Measurements from ENCODE around the gene IFT88. TPM values are rescaled to one million over a fixed set of nuclear protein-coding genes. Genes with fewer than 3 reads are reported as not detected.

The IFT88 gene
- total RNA-seq, 1 experiment from 2014 or later: 10.8 TPM

DNA sequence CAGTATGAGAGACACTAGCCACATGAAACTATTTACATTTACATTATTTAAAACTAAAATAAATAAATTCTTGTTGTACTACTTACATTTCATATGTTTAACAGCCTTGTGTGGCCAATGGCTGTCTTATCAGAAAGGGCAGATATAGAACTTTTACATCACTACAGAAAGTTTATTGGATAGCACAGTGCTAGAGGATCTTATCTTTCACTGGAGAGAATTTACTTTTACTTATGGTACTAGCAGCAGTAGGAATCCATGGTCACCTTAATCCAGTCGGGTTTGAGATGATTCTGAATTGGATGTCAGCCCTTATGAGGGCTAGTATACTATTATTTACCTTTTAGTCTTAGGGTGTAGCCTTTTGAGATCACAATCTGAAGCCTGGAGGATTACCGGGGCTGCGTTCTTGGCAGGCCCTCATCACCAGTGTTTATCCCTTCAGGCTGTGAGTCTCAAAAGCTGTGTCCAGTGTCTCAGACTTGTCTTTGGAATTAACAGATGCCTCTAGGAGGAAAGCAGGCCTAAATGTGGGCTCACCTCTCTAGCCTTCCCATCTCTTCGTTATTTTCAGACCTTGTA is 21.7 kb downstream of the IFT88 start:
- Histone ChIP-seq H3K36me3 (ENCODE audit: insufficient read depth, low read length) (peaks cover 13% of the 10 kb centered on the region), H3K9ac (ENCODE audit: low read length) (no peak overlapping the region), H2AFZ (ENCODE audit: low read length) (no peak overlapping the region), H3K27ac (ENCODE audit: low read length) (no peak overlapping the region), H3K9me3 (ENCODE audit: low read length) (no peaks in the 10 kb centered on the region), H3K4me2 (ENCODE audit: low read depth, low read length, poor library complexity, severe bottlenecking) (no peak overlapping the region), H3K79me2 (ENCODE audit: low read length) (no peaks in the 10 kb centered on the region), H4K20me1 (ENCODE audit: insufficient read depth, low read depth, low read length) (no peaks in the 10 kb centered on the region), H3K27me3 (ENCODE audit: low read length) (no peaks in the 10 kb centered on the region), H3K9me2 (replicated peaks; ENCODE audit: insufficient read depth, low read length) (no peaks in the 10 kb centered on the region), H3K4me3 (ENCODE audit: low read length) (no peak overlapping the region), H3K4me1 (ENCODE audit: low read length) (no peaks in the 10 kb centered on the region)
- no peak for DNase-seq

DNA sequence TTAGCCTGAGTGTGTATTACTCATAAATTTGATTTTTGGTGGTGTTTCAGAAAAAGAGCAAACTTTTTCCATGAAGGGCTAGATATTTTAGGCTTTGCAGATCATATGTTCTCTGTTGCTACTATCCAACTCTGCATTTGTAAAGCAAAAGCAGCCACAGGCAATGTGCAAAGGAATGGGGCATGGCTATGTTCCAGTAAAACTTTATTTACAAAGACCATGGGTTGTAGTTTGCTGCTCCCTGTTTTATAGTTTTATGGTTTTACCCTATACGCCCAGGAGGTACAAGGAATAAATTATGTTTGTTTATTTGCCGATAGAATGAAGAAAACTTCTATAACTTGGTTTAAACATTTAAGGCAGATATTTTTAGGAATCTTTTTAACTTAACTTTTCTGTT is 23.6 kb downstream of the IFT88 start:
- DNase-seq: no peak
- Histone ChIP-seq H4K20me1 (ENCODE audit: insufficient read depth, low read depth, low read length) (no peaks in the 10 kb centered on the region), H3K9me2 (replicated peaks; ENCODE audit: insufficient read depth, low read length) (no peaks in the 10 kb centered on the region), H3K4me1 (ENCODE audit: low read length) (no peaks in the 10 kb centered on the region), H3K4me3 (ENCODE audit: low read length) (no peak overlapping the region), H3K27me3 (ENCODE audit: low read length) (no peaks in the 10 kb centered on the region), H3K4me2 (ENCODE audit: low read depth, low read length, poor library complexity, severe bottlenecking) (no peak overlapping the region), H3K36me3 (ENCODE audit: insufficient read depth, low read length) (no peaks in the 10 kb centered on the region), H3K27ac (ENCODE audit: low read length) (no peak overlapping the region), H3K79me2 (ENCODE audit: low read length) (no peaks in the 10 kb centered on the region), H3K9me3 (ENCODE audit: low read length) (no peaks in the 10 kb centered on the region), H2AFZ (ENCODE audit: low read length) (no peak overlapping the region), H3K9ac (ENCODE audit: low read length) (no peak overlapping the region)

DNA sequence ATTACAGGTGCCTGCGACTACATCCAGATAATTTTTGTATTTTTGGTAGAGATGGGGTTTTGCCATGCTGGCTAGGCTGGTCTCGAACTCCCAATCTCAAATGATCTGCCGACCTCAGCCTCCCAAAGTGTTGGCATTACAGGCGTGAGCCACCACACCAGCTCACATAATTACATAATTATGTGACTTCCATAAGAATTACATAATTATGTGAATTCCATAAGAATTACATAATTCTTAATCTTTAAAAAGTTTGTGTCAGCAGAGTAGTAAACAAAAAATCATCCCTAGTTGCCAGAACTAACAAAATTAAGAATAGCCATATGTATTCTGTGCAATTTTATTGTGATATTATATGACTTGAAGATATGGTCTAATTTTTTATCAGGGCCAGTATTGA is 25.6 kb downstream of the IFT88 start:
- no peaks in the 10 kb centered on the region for H3K27me3 ChIP-seq (ENCODE audit: low read length)

DNA sequence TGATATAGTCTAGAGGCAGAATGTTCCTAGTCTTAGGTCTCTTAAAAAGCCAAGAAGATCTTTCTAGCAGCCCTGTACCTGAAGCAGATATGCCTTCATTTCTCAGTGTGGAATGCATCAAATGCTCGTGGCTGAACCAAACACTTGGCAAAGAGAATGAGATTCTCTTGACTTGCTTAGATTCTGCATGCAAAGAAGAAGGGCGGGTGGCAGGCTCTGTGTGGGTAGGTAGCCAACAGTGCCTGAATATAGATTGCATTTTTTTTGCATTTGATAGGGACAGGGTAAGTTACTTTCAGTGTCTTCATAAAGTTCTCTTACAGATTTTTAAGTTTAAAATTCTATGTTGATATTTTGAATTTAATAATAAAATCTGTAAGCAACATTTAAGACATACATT is 27.3 kb downstream of the IFT88 start:
- no peak for DNase-seq
- Histone ChIP-seq H3K4me2 (ENCODE audit: low read depth, low read length, poor library complexity, severe bottlenecking) (no peak overlapping the region), H2AFZ (ENCODE audit: low read length) (no peak overlapping the region), H3K9ac (ENCODE audit: low read length) (no peak overlapping the region), H3K27me3 (ENCODE audit: low read length) (no peaks in the 10 kb centered on the region), H3K4me1 (ENCODE audit: low read length) (no peaks in the 10 kb centered on the region), H3K36me3 (ENCODE audit: insufficient read depth, low read length) (no peaks in the 10 kb centered on the region), H3K79me2 (ENCODE audit: low read length) (no peaks in the 10 kb centered on the region), H4K20me1 (ENCODE audit: insufficient read depth, low read depth, low read length) (no peaks in the 10 kb centered on the region), H3K9me2 (replicated peaks; ENCODE audit: insufficient read depth, low read length) (no peaks in the 10 kb centered on the region), H3K9me3 (ENCODE audit: low read length) (no peaks in the 10 kb centered on the region), H3K4me3 (ENCODE audit: low read length) (no peak overlapping the region), H3K27ac (ENCODE audit: low read length) (no peak overlapping the region)

More for the DNA sequence above, 25.6 kb downstream of the IFT88 start:
- Histone ChIP-seq H3K9me2 (replicated peaks; ENCODE audit: insufficient read depth, low read length) (no peaks in the 10 kb centered on the region), H3K79me2 (ENCODE audit: low read length) (no peaks in the 10 kb centered on the region), H3K4me3 (ENCODE audit: low read length) (no peak overlapping the region), H3K9me3 (ENCODE audit: low read length) (no peaks in the 10 kb centered on the region), H4K20me1 (ENCODE audit: insufficient read depth, low read depth, low read length) (no peaks in the 10 kb centered on the region), H3K36me3 (ENCODE audit: insufficient read depth, low read length) (no peaks in the 10 kb centered on the region), H2AFZ (ENCODE audit: low read length) (no peak overlapping the region), H3K27ac (ENCODE audit: low read length) (no peak overlapping the region), H3K9ac (ENCODE audit: low read length) (no peak overlapping the region), H3K4me2 (ENCODE audit: low read depth, low read length, poor library complexity, severe bottlenecking) (no peak overlapping the region), H3K4me1 (ENCODE audit: low read length) (no peaks in the 10 kb centered on the region)
- DNase-seq: no peak

GRCh38 chr13:20607015-20607414 is 40.1 kb downstream of the IFT88 start:
- Histone ChIP-seq H3K9me2 (replicated peaks; ENCODE audit: insufficient read depth, low read length) (no peaks in the 10 kb centered on the region), H3K9me3 (ENCODE audit: low read length) (no peaks in the 10 kb centered on the region), H3K9ac (ENCODE audit: low read length) (no peak overlapping the region), H3K4me2 (ENCODE audit: low read depth, low read length, poor library complexity, severe bottlenecking) (no peak overlapping the region), H3K27me3 (ENCODE audit: low read length) (no peaks in the 10 kb centered on the region), H2AFZ (ENCODE audit: low read length) (no peak overlapping the region), H3K36me3 (ENCODE audit: insufficient read depth, low read length) (0 out of 2 replicates have a peak, but pooled peaks cover 4% of the 10 kb centered on the region), H3K4me1 (ENCODE audit: low read length) (no peaks in the 10 kb centered on the region), H3K4me3 (ENCODE audit: low read length) (no peak overlapping the region), H4K20me1 (ENCODE audit: insufficient read depth, low read depth, low read length) (no peaks in the 10 kb centered on the region), H3K27ac (ENCODE audit: low read length) (no peak overlapping the region), H3K79me2 (ENCODE audit: low read length) (no peaks in the 10 kb centered on the region)
- no peak for DNase-seq

DNA sequence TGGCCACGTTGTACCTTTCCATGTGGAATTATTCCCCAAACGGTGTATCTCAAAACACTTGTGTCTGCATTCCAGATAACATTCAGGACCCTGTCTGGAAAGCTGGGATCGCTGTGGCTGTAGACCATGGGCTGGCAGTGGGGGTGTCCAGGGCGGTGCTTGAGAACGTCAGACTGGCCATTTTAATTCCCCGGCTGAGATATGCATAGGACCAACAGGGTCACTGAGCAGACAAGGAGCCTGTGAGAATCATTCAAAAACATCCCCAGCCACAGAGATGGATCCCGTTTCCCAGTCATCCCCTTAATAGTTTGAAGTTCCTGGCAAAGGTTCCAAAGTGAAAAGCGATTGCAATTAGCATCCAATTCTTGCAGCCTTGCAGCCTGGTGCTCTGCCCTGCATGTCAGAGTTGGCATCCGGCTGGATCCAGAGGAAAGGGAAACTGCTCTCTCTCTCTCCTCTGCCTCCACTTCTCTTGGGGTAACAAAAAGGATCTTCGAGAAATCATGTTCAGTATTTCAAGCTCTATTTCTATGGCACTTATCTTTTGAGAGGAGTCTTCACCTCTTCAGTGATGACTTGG is 41.6 kb downstream of the IFT88 start:
- H2AFZ ChIP-seq (ENCODE audit: low read length): no peak overlapping the region

DNA sequence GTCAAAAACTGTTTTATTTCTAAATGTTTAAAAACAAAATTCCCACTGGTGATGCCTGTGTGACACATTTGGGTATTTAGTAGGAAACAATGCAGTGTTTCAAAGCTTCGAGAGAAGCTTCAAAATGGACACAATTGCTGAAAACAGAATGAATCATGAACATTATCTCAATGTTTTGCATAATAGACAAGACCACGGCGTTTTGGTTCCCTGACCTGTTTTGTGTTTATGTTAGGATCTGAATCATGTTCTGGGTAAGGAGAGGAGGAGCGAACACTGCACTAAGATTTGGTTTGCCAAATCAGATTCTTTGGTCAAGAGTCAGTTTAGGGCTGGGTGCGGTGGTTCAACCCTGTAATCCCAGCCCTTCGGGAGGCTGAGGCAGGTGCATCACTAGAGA is 42.2 kb downstream of the IFT88 start:
- Histone ChIP-seq H3K4me3 (ENCODE audit: low read length) (no peak overlapping the region), H3K9me2 (replicated peaks; ENCODE audit: insufficient read depth, low read length) (no peaks in the 10 kb centered on the region), H3K4me1 (ENCODE audit: low read length) (no peaks in the 10 kb centered on the region), H3K9me3 (ENCODE audit: low read length) (no peaks in the 10 kb centered on the region), H2AFZ (ENCODE audit: low read length) (no peak overlapping the region), H3K36me3 (ENCODE audit: insufficient read depth, low read length) (0 out of 2 replicates have a peak, but pooled peaks cover 4% of the 10 kb centered on the region), H3K27ac (ENCODE audit: low read length) (no peak overlapping the region), H4K20me1 (ENCODE audit: insufficient read depth, low read depth, low read length) (no peaks in the 10 kb centered on the region), H3K79me2 (ENCODE audit: low read length) (no peaks in the 10 kb centered on the region), H3K9ac (ENCODE audit: low read length) (no peak overlapping the region), H3K4me2 (ENCODE audit: low read depth, low read length, poor library complexity, severe bottlenecking) (no peak overlapping the region), H3K27me3 (ENCODE audit: low read length) (no peaks in the 10 kb centered on the region)
- DNase-seq: no peak

More for the DNA sequence above, 41.6 kb downstream of the IFT88 start:
- H3K27me3 ChIP-seq (ENCODE audit: low read length): no peaks in the 10 kb centered on the region
- DNase-seq: no peak
- H3K4me2 ChIP-seq (ENCODE audit: low read depth, low read length, poor library complexity, severe bottlenecking): no peak overlapping the region
- no peaks in the 10 kb centered on the region for H3K9me2 ChIP-seq (replicated peaks; ENCODE audit: insufficient read depth, low read length)
- H4K20me1 ChIP-seq (ENCODE audit: insufficient read depth, low read depth, low read length): no peaks in the 10 kb centered on the region
- no peaks in the 10 kb centered on the region for H3K4me1 ChIP-seq (ENCODE audit: low read length)
- H3K36me3 ChIP-seq (ENCODE audit: insufficient read depth, low read length): 0 out of 2 replicates have a peak, but pooled peaks cover 4% of the 10 kb centered on the region
- H3K79me2 ChIP-seq (ENCODE audit: low read length): no peaks in the 10 kb centered on the region
- no peak overlapping the region for H3K27ac ChIP-seq (ENCODE audit: low read length)
- H3K9me3 ChIP-seq (ENCODE audit: low read length): no peaks in the 10 kb centered on the region
- H3K4me3 ChIP-seq (ENCODE audit: low read length): no peak overlapping the region
- H3K9ac ChIP-seq (ENCODE audit: low read length): no peak overlapping the region

- 0 out of 2 replicates have a peak, but pooled peaks cover 4% of the 10 kb centered on the region for H3K36me3 ChIP-seq (ENCODE audit: insufficient read depth, low read length)
- no peak overlapping the region for H3K9ac ChIP-seq (ENCODE audit: low read length)
- H3K27ac ChIP-seq (ENCODE audit: low read length): no peak overlapping the region
- no peak overlapping the region for H2AFZ ChIP-seq (ENCODE audit: low read length)
- no peak overlapping the region for H3K4me2 ChIP-seq (ENCODE audit: low read depth, low read length, poor library complexity, severe bottlenecking)
- no peak for DNase-seq
- no peak overlapping the region for H3K4me3 ChIP-seq (ENCODE audit: low read length)
- H3K9me2 ChIP-seq (replicated peaks; ENCODE audit: insufficient read depth, low read length): no peaks in the 10 kb centered on the region
- H3K9me3 ChIP-seq (ENCODE audit: low read length): no peaks in the 10 kb centered on the region
- no peaks in the 10 kb centered on the region for H3K79me2 ChIP-seq (ENCODE audit: low read length)
- no peaks in the 10 kb centered on the region for H4K20me1 ChIP-seq (ENCODE audit: insufficient read depth, low read depth, low read length)
- no peaks in the 10 kb centered on the region for H3K27me3 ChIP-seq (ENCODE audit: low read length)
- no peaks in the 10 kb centered on the region for H3K4me1 ChIP-seq (ENCODE audit: low read length)
Measured at GRCh38 chr13:20610006-20610405, 43.0 kb downstream of the IFT88 start.

Measured in Karpas-422 (cell line).